ENCODE results near the gene AADACL4.

DNA sequence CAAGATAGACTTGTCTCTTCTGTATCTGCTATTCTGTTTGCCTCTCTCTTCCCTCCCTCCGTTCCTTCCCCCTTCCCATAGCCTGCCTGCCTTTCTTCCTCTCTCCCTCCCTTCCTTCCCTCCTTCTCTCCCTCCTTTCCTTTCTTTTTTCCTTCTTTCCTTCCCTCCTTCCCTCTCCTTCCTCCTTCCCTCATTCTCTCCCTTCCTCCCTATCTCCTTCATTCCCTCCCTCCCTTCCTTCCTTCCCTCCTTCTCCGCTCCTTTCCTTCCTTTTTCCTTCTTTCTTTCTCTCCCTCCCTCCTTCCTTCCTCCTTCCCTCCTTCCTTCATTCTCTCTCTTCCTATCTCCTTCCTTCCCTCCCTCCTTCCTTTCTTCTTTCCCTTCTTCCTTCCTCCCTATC is 944 bp downstream of the AADACL4 start:
- TF ChIP-seq, protein P1, sequence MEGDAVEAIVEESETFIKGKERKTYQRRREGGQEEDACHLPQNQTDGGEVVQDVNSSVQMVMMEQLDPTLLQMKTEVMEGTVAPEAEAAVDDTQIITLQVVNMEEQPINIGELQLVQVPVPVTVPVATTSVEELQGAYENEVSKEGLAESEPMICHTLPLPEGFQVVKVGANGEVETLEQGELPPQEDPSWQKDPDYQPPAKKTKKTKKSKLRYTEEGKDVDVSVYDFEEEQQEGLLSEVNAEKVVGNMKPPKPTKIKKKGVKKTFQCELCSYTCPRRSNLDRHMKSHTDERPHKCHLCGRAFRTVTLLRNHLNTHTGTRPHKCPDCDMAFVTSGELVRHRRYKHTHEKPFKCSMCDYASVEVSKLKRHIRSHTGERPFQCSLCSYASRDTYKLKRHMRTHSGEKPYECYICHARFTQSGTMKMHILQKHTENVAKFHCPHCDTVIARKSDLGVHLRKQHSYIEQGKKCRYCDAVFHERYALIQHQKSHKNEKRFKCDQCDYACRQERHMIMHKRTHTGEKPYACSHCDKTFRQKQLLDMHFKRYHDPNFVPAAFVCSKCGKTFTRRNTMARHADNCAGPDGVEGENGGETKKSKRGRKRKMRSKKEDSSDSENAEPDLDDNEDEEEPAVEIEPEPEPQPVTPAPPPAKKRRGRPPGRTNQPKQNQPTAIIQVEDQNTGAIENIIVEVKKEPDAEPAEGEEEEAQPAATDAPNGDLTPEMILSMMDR (IDR thresholded peaks at IDR 0.05), result no peak
- TF ChIP-seq POLR2AphosphoS5 (IDR thresholded peaks at IDR 0.05), result no peak
